Stimulated activated naive CD4-positive, alpha-beta T cell (primary cell): Measurements from ENCODE around the gene GOT2.
"Not testable (repeated sequence)": the region's sequence is repeated elsewhere in the genome, so short reads cannot be mapped to it uniquely, and the experiment has no call there.

Experiments
- DNase-seq, 6 experiments: peaks; one replicate each; lab custom pipeline; 2025; lab: John Stamatoyannopoulos, UW

GOT2 gene

GRCh38 chr16:58733671-58734458 lies at the start of gene GOT2:
Gene GOT2, minus strand, starts transcription at chr16:58734316. Its CDS starts 88 bp downstream, at chr16:58734228.
- DNase-seq: peak; percentile 48 to 78 (median 59)

DNA sequence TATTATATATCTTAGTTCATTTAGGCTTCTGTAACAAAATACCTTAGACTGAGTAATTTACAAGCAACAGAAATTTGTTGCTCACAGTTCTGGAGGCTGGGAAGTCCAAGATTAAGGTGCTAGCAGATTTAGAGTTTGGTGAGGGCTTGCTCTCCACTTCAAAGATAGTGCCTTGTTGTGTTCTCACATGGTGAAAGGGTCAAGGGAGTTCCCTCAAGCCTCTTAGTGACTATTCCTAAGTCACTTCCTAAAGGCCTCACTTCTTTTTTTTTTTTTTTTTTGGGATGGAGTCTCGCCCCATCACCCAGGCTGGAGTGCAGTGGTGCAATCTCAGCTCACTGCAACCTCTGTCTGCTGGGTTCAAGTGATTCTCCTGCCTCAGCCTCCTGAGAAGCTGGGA lies 45.2 kb upstream of the GOT2 start:
- DNase-seq: not testable (repeated sequence)

DNA sequence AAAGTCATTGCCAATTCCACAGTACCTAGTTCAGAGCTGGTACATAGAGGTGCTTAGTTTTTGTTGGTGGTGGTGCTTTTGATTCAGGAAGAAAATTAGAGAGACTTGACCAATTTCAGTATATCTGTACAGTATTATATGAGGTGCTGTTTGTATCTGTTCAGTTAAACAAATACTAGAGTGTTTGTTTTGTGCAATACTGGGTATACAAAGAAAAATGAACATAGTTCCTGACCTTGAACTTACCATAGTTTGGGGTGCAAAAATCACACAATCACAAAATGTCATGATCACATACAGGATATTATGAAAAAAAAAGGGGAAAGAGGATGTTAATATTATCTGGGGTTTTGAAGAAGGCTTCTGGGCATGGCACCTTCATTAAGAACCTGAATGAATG lies 39.8 kb upstream of the GOT2 start:
- DNase-seq: no peak

DNA sequence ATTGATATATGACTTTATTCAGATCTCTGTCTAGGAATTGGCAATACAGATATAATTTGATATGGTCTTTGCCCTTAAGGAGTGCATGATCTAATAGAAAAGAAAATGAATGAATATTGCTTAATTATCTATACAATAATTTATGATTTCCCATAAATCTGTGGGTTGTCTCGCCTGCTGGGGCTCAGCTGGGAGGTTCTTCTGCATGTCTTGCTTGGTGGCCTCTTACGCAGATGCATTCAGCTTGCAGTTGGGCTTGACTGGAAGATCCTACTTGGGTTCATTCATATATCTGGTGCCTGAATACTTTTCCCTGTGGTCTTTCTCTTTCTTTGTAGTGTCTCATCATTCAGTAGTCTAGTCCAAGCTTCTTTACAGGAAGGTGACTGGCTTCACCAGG lies 34.0 kb upstream of the GOT2 start:
- DNase-seq: no peak

DNA sequence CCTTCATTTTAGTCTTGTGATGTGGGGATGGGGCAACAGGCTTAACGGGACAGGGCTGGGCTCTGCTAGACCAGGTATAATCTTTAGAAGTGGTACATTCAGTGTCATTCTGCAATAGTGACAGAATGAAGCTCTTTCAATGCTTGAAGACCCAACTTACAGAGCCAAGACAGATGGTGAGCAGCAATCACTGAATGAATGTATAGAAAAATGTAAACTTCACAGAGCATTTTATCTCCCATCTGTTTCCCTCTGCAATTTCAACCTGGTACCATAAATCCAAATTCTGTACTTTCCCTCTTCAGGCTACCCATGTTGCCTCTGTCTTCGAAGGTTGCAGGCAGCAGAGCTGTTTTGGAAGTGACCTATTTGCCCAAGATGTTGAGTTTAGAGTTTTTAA lies 33.5 kb upstream of the GOT2 start:
- no peak for DNase-seq

GRCh38 chr16:58756650-58757332 lies 22.7 kb upstream of the GOT2 start:
- DNase-seq: no peak

DNA sequence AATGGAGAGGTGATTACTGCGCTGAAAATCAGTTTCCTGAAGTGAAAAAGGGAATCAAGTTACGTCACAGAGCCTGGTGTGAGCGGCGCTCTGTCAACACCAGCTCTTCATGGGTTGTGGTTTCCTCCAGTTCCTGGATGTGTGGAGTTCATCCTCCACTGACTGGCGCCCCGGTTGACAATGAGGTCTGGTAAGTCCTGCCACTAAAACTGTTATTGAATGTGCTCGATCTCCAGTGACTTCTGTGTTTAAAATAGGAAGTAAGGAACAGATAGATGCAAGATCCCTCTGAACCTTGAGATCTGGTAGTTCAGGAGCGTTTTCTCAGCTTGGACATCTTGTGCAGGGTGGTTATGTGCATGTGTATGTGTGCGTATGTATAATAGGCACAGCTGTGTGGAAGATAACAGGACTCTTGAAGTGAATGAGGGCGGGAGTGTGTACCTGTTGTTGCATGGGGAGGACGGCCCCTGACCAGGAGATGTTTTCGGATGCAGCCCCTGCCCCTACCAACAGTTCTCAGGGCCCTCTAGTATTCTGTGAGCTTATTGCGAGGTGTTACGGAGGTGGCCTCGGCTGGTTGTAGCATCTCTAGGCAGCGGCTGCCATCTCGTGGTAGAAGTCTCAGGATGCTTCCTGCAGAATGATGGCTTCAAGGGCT lies 22.0 kb upstream of the GOT2 start:
- peak; percentile 57 to 82 (median 66) for DNase-seq

DNA sequence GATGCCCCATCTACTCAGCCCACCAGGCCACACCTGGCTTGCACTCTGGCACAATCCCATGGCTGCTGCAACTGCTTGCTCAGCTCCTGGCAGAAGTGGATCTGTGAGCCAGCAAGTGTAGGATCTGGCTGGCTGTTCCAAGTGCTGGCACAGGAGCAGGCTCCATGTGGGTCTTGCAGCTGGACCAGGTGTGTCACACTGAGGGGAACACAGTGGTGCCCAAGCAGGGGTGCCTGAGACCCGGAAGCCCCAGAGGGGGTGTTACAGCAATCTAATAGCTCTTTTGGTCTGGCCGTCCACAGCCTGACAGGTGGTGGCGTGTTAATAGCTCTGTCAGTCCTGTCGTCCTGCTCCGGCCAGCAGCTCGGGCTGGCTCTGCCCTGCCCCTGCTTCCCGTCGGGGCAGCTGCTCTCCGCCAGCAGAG lies 19.6 kb upstream of the GOT2 start:
- DNase-seq: no peak

DNA sequence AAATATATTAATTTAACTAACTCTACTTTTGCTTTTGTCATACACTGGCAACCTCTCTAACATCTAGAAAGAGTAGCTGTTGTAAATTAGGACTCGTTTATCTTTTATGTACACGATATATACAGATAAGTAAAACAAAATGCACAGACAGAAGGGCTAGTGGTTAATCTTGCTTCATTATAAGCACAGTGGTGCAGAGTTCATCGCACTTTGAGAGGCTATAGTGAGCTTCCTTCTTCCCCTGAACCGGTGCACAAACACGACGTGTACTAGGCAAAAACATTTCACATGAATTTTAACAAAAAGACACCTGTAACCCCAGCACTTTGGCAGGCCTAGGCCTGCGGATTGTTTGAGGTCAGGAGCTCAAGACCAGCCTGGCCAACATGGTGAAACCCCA lies 10.4 kb upstream of the GOT2 start:
- DNase-seq: no peak

- no peak for DNase-seq
Observed at GRCh38 chr16:58741976-58742375, 7.9 kb upstream of the GOT2 start.

DNA sequence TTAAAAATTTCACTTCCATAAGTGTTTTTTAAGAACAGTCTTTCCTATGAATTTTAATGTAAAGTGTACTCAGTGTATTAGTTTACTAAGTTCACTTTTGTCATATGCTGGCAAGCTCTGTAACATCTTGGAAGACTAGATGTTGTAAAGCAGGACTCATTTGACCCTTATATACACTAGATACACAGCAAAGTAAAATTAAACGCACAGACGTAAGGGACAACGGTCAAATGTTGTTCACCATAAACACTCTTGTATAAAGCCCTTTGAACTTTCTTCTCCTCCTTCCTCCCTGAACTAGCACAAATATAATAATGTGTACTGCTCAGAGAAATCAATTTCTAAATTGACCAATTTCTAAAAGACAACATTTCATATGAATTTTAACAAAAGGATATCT lies 7.0 kb upstream of the GOT2 start:
- DNase-seq: no peak

DNA sequence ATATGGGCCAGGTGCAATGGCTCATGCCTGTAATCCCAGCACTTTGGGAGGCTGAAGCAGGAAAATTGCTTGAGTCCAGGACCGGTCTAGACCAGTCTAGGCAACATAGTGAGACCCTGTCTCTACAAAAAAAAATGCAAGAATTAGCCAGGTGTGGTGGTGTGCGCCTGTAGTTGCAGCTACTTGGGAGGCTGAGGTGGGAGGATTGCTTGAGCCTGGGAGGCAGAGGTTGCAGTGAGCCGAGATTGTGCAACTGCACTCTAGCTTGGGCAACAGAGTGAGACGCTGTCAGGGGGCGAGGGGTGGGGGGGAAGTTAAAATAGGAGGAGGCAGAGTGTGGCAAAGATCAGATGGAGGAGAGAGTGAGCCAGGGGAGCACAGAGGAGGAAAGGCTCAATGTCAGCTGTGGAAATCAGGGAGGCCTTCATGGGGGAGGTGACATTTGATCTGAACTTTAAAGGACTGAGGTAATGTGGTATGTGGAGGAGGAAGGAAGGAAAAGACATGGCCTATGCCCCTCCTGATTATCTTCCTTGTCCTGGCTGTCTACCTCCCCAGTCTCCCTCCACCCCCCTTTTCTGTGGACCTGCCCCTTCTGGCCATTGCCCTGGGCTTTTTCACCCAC lies 4.7 kb upstream of the GOT2 start:
- DNase-seq: no peak

GRCh38 chr16:58736341-58736740 lies 2.2 kb upstream of the GOT2 start:
- DNase-seq: not testable (repeated sequence)

DNA sequence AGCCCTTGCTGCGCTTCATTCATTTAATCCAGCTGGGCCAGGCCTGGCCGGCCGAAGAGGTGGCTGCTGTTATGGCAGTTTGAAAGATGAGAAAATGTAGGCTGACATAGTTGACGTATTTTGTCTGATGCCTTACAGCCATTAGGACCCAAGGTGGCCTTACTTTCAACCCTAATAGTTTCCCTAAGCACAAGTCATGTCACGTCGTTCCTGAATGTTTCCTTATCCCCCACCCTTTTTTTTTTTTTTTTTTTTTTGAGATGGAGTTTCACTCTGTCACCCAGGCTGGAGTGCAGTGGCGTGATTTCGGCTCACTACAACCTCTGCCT lies 307 bp upstream of the GOT2 start:
- no peak for DNase-seq

GRCh38 chr16:58733248-58733670 lies 857 bp downstream of the GOT2 start:
- no peak for DNase-seq

- no peak for DNase-seq
Observed at GRCh38 chr16:58732545-58733247, 1.4 kb downstream of the GOT2 start.

DNA sequence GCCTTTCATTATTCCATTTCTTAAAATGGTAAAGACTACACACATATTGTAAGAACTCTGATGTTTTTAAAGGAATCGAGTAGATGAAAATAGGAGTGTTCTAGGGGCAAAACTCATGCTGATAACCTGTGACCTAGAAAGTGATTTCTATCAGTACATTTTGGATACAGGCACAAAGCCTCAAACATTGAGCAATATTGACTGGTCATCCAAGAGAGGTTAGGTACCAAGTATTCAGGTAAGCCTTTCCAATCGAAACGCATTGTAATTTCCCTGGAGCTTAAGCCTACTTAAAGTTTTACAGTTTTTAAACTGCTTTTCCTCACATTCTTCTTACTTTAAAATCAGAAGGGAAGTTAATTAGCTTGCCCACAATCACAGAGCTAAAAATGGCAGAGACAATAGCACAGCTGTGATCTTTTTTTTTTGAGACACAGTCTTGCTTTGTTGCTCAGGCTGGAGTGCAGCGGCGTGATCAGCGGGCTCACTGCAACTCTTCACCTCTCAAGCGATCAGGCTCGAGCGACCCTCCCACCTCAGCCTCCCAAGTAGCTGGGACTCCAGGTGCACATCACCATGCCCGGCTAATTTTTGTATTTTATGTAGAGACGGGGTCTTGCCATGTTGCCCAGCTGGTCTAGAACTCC lies 3.3 kb downstream of the GOT2 start:
- no peak for DNase-seq

DNA sequence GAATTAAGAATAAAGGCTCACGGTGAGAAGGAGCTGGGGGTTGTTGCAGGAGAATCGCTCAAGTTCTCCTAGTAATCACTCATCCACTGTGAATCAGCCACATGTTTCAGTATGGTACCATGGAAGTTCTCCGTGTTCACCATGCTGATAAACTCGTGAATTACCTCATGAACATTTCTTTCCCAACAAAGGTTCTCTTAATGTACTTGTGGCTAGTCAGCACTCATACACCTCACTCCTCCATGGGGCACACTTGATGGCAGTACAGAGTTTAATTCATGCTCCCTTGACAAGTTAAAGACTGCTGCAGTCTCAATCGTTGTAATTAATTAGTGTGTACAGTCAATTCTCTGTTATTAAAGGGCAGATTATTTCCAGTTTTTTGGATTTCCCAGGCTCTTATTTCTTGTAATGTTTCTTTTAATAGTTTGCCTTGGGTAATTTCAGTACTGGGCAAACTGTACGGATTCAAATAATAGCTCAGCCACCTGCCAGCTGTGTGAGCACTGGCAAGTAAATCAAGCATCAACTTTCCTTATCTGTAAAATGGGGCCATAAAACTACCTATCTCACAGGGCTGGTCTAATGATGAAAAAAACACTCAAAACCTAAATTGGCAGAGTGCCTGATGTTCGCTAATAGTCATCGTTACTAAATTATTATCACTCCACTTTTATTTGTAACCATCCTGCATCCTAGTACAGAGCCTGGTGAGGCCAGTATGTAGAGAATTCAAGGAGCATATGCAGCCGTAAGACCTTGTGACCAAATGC lies 6.1 kb downstream of the GOT2 start:
- no peak for DNase-seq

DNA sequence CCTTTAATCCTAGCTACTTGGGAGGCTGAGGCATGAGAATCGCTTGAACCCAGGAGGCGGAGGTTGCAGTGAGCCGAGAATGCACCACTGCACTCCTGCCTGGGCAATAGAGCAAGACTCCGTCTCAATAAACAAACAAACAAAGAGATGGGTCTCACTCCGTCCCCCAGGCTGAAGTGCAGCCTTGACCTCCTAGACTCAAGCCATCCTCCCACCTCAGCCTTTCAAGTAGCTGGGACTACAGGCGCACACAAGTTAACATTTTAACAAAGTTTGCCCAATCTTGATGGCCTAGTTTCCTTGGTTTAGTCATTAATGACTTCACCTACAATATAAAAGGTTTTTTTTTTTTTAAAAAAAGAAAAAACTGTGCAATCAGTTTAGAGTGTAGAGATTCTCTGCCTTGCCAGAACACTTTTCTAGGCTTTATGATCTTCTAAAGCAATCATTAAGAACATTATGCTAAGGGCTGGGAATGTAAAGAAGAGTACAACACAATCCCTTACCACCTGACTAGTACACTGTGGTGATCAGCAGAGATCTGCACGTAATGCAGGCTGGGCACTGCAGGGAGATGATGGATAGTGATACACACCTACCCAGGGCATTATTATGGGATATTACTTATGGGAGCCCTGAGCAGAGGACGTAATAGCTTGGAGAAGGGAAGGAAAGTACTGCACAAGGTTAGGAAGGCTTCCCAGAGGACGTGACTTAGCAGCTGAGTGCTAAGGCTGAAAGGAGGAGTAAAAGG lies 6.9 kb downstream of the GOT2 start:
- no peak for DNase-seq

DNA sequence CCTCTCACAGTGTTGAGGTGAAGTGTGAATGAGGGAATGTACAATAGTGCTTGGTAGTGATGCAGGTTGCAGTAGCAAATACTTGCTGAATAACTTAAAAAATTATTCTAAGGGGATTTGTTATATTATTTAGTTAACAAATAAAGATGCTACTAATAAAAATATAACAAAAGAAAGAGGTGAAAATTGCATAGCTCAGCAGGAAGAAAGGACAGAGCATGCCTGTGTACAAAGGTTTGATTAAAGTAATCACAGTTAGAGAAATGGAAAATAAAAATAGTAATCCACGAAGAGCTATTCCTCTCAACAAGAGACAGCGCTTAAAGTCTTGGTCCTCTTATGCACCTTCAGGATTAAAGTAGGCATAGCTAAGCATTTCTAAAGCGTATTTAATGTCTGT lies 11.0 kb downstream of the GOT2 start:
- DNase-seq: no peak
